GM19238 (cell line): ENCODE measurements around the gene SLC24A3.
"Not testable (repeated sequence)": the region's sequence is repeated elsewhere in the genome, so short reads cannot be mapped to it uniquely, and the experiment has no call there.

Experiments
- DNase-seq: peaks from one replicate; pipeline ENCODE4 v3.0.0; 2011; ENCODE audit warnings: low spot score; ENCODE audit not compliant: insufficient read length

The SLC24A3 gene

GRCh38 chr20:19734811-19735210, 522.4 kb downstream of the SLC24A3 start:
- no peak for DNase-seq

GRCh38 chr20:19735446-19735845, 523.0 kb downstream of the SLC24A3 start:
- DNase-seq, result no peak

- no peak for DNase-seq
Measured at GRCh38 chr20:19737025-19737424, 524.6 kb downstream of the SLC24A3 start.

- no peak for DNase-seq
Measured at GRCh38 chr20:19738951-19739350, 526.5 kb downstream of the SLC24A3 start.

GRCh38 chr20:19739351-19739750, 526.9 kb downstream of the SLC24A3 start:
- DNase-seq, result no peak

GRCh38 chr20:19740512-19740911, 528.1 kb downstream of the SLC24A3 start:
- no peak for DNase-seq

- DNase-seq, result no peak
Measured at GRCh38 chr20:19741924-19742323, 529.5 kb downstream of the SLC24A3 start.

GRCh38 chr20:19742974-19743639, 530.7 kb downstream of the SLC24A3 start:
- no peak for DNase-seq

GRCh38 chr20:19743640-19743995, 531.2 kb downstream of the SLC24A3 start:
- no peak for DNase-seq

- no peak for DNase-seq
Measured at GRCh38 chr20:19745106-19745505, 532.7 kb downstream of the SLC24A3 start.

- no peak for DNase-seq
Measured at GRCh38 chr20:19745584-19745983, 533.1 kb downstream of the SLC24A3 start.

GRCh38 chr20:19746396-19746795, 534.0 kb downstream of the SLC24A3 start:
- DNase-seq, result no peak

GRCh38 chr20:19747903-19748302, 535.5 kb downstream of the SLC24A3 start:
- no peak for DNase-seq

- DNase-seq, result no peak
Measured at GRCh38 chr20:19748681-19749080, 536.2 kb downstream of the SLC24A3 start.

- DNase-seq, result no peak
Measured at GRCh38 chr20:19749618-19750071, 537.2 kb downstream of the SLC24A3 start.

GRCh38 chr20:19750101-19750606, 537.7 kb downstream of the SLC24A3 start:
- no peak for DNase-seq

GRCh38 chr20:19750907-19751636, 538.6 kb downstream of the SLC24A3 start:
- no peak for DNase-seq

GRCh38 chr20:19754201-19754600, 541.8 kb downstream of the SLC24A3 start:
- DNase-seq, result not testable (repeated sequence)

GRCh38 chr20:19756761-19757486, 544.5 kb downstream of the SLC24A3 start:
- no peak for DNase-seq

- no peak for DNase-seq
Measured at GRCh38 chr20:19757487-19758132, 545.2 kb downstream of the SLC24A3 start.

GRCh38 chr20:19758133-19758500, 545.7 kb downstream of the SLC24A3 start, which contains the start of gene RIN2:
RIN2 (plus strand) TSS chr20:19758258; CDS start chr20:19889602, 131,344 bp downstream.
- no peak for DNase-seq
